GM19468 (cell line): ENCODE data around the gene NDNF.

Experiments
- ATAC-seq: cut with Tn5 transposase; IDR thresholded peaks from one replicate; pipeline ENCODE4 v1.9.1; 2021; ENCODE audit warnings: mild to moderate bottlenecking, moderate library complexity, moderate number of reproducible peaks; ENCODE audit not compliant: unreplicated experiment; ENCODE audit errors: extremely low read depth

NDNF gene

GRCh38 chr4:121018543-121018942 is 53.8 kb downstream of the NDNF start:
- no peak for ATAC-seq

- ATAC-seq, result no peak
Measured at GRCh38 chr4:121016611-121017010, 55.7 kb downstream of the NDNF start.

GRCh38 chr4:121015421-121015820 is 56.9 kb downstream of the NDNF start:
- ATAC-seq, result no peak

DNA sequence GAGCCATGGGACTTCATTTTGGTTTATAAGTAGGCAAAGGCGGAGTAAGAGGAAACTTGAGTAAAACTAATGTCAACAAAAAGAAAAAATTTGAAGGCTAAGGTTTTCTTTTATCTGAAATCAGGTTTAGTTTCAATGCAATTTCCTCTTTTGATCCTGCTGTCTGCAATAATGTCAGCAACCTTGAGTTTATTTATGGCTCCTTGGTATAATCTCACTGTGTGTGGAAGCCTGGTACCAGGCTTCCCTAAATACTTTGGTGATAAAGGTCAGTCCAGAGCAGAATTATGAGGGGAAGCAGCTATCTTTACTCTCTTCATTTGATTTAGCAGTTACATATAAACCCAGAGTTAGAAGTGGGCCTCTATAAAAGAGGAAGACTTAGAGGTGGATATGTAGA is 57.8 kb downstream of the NDNF start:
- ATAC-seq, result no peak

GRCh38 chr4:121011780-121012340 is 60.5 kb downstream of the NDNF start:
- no peak for ATAC-seq

DNA sequence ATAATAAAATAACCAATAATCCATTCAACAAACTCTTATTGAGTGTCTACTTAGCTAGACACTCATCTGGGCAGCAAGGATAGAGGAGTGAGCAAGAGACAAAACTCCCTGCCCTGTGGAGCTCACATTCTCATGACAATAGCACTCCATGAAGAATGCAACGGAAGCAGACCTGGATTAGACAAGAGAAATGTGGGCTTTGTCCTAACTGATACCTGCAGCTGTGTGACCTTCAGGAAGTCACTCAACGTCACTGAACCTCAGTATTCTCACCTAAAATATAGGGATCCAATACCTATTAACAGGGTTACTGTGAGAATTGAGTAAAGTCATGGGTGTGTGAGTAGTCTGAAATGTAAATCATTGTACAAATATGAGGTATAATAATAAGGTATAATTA is 61.2 kb downstream of the NDNF start:
- no peak for ATAC-seq

DNA sequence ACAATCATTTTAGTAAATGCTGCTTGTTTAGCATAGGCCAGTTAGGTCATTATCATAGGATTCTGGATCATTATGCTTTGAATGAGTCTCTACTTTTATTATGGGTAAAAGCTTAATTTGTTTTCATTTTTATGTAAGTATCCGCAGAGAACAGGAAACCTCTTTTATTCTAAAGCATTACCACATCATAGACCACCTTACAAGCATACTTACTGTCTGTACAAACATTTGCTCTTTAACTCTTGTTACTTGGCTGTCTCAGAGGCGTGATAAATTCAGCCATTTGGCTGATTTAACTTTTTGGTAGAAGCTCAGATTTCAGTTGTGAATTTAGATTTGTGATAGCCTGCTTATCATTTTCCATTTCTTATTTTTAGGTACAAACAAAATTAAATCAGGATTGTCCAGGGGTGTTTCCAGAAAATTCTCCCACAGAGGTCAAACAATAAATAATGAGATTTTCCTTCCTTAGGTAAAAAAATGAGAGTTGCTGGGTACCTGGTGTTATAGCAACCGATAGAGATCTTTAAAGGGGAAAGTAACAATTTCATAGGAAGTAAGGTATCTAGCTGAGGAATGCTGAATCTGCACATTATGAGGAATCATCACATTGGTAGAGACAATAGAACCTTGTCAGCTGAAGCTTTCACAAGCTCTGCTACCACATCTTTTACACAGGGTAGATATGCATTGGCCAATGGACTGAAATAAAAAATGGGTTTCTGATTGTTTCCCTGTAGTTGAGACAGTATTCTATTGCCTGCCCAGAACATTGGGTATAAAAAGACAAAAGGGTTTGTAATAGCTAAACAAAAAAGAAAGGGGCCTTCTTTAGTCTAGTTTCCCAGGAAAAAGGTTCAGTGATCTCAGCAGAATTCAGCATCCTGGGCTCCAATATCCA is 62.5 kb downstream of the NDNF start:
- no peak for ATAC-seq

GRCh38 chr4:121007660-121008059 is 64.7 kb downstream of the NDNF start:
- no peak for ATAC-seq

- no peak for ATAC-seq
Measured at GRCh38 chr4:121003863-121004262, 68.5 kb downstream of the NDNF start.

DNA sequence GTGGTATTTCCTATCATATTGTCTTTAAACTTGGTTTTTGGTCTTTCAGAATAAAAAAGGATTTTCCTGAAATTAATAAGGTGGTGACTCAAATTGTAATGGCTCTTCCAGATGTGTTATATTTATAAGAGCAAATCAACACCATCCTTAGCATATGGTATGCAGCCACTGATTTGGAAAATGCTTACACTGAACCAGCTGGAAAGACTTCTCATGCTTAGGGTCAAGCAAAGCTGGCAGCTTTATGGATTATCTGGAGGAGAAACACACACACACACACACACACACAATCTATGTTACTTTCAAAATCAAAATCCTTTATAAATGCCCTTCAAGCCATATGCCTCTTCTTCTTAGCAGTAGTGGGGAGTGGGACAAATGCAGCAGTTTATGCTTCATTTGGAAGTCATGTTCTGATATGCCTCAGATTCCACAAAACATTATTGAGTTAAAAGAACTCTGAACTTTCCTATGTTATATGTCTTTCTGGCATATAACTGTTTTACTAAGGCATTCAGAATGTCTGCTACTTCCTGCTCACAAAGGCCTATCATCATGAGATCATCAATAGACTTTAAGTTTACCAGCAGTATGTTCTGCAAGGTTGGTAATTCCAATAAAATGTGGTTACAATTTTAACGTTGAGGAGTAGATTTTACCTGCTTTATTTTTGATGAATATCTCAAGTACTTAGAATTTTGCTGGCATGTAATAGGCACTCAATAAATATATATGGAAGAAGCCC is 76.9 kb downstream of the NDNF start:
- no peak for ATAC-seq

- ATAC-seq, result no peak
Measured at GRCh38 chr4:120994521-120994920, 77.8 kb downstream of the NDNF start.

DNA sequence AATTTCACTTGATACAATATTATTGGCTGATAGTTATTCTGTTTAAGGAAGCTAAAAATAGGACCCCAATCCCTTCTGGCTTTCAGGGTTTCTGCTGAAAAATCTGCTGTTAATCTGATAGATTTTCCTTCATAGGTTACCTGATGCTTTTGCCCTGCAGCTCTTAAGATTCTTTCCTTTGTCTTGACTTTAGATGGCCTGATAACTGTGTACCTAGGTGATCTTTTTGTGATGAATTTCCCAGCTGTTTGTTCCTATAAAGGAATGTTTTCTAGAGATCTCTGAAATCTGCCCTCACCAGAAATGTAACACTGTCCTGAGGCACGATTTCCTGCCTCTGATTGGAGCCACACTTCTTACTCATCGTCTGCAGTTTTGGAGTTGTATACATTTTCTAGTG is 80.5 kb downstream of the NDNF start:
- no peak for ATAC-seq

- ATAC-seq, result no peak
Measured at GRCh38 chr4:120990246-120990645, 82.1 kb downstream of the NDNF start.
